Keratinocyte (primary cell): Measurements from ENCODE around the gene ZNF226. TPM values are rescaled to one million over a fixed set of nuclear protein-coding genes. Genes with fewer than 3 reads are reported as not detected.

ENCODE experiments used
- DNase-seq: peaks from one replicate; pipeline ENCODE4 v3.0.0-alpha.2; 2011; ENCODE audit warnings: low read depth, missing footprints, low spot score
- FAIRE-seq: peaks from 2 replicates; lab custom pipeline; 2011; peaks lifted over from hg19 to GRCh38; lab: Jason Lieb, UNC
- H2AFZ ChIP-seq: 2 replicates; pipeline ENCODE4 v1.6.0; 2012; ENCODE audit warnings: low read length, control low read depth, inconsistent platforms; ENCODE audit not compliant: control insufficient read depth
- H3K27ac ChIP-seq: 2 replicates; pipeline ENCODE4 v1.5.1; 2011; ENCODE audit warnings: low read length; ENCODE audit not compliant: control insufficient read depth, insufficient read depth
- H3K27me3 ChIP-seq: 3 replicates; pipeline ENCODE4 v1.6.0; 2011; ENCODE audit warnings: low read length; ENCODE audit not compliant: control insufficient read depth, insufficient read depth; ENCODE audit errors: extremely low read depth
- H3K36me3 ChIP-seq, 2 experiments: 2 replicates in 1 of 2; 3 replicates in 1 of 2; pipeline ENCODE4 v1.5.1; 2011; ENCODE audit warnings: low read length in 2 of 2, mild to moderate bottlenecking in 1 of 2; ENCODE audit not compliant: control insufficient read depth in 2 of 2, insufficient read depth in 2 of 2; ENCODE audit errors: extremely low read depth in 1 of 2
- H3K4me1 ChIP-seq: 3 replicates; pipeline ENCODE4 v1.5.1; 2011; ENCODE audit warnings: low read length; ENCODE audit not compliant: control insufficient read depth, insufficient read depth; ENCODE audit errors: extremely low read depth
- H3K4me2 ChIP-seq: 3 replicates; pipeline ENCODE4 v1.6.0; 2011; ENCODE audit warnings: low read depth, low read length; ENCODE audit not compliant: control insufficient read depth, insufficient read depth; ENCODE audit errors: extremely low read depth
- H3K4me3 ChIP-seq, 3 experiments: fragments of 200-600 bp in 1 of 3; sonication (generic) in 1 of 3; 2 replicates in 2 of 3; 3 replicates in 1 of 3; pipeline ENCODE4 v1.5.1; 2011 to 2016; ENCODE audit warnings: low read length in 3 of 3, mild to moderate bottlenecking in 3 of 3, control low read depth in 2 of 3, inconsistent platforms in 1 of 3, low read depth in 1 of 3, mixed read lengths in 1 of 3, mixed run types in 1 of 3, moderate library complexity in 1 of 3; ENCODE audit not compliant: control insufficient read depth in 2 of 3, insufficient read depth in 2 of 3; ENCODE audit errors: extremely low read depth in 1 of 3
- H3K79me2 ChIP-seq: 2 replicates; pipeline ENCODE4 v1.6.0; 2012; ENCODE audit warnings: low read length; ENCODE audit not compliant: control insufficient read depth, insufficient read depth
- H3K9ac ChIP-seq: 3 replicates; pipeline ENCODE4 v1.6.0; 2011; ENCODE audit warnings: low read length; ENCODE audit not compliant: control insufficient read depth, insufficient read depth; ENCODE audit errors: extremely low read depth
- H3K9me1 ChIP-seq: 3 replicates; pipeline ENCODE4 v1.6.0; 2011; ENCODE audit warnings: low read length; ENCODE audit not compliant: control insufficient read depth, insufficient read depth; ENCODE audit errors: extremely low read depth
- H3K9me3 ChIP-seq: 2 replicates; pipeline ENCODE4 v1.5.1; 2012; ENCODE audit warnings: low read depth, low read length; ENCODE audit not compliant: control insufficient read depth
- H4K20me1 ChIP-seq: 3 replicates; pipeline ENCODE4 v1.6.0; 2011; ENCODE audit warnings: low read length; ENCODE audit not compliant: control insufficient read depth, insufficient read depth; ENCODE audit errors: extremely low read depth
- EZH2 ChIP-seq: IDR thresholded peaks from one replicate; pipeline ENCODE4 v1.6.1; 2012; ENCODE audit warnings: inconsistent platforms, mild to moderate bottlenecking, low read length, moderate library complexity
- dilution Hi-C: fragments of 300-500 bp; cut with MboI; formaldehyde crosslinking; loops from one replicate; pipeline ENCODE4 v1.7.0; 2020; ENCODE audit warnings: low sequenced_read_pairs; ENCODE audit not compliant: extremely low pct_ligation_motif_present
- polyA plus RNA-seq, 5 experiments: library from polyadenylated mRNA; depleted of rRNA in 3 of 5; stranded (reverse) in 3 of 5; stranded (forward) in 1 of 5; unstranded in 1 of 5; fragments of >200 nt; gene quantifications; 1 replicate in 1 of 5; 2 replicates in 3 of 5; 3 replicates in 1 of 5; pipeline versions ENCODE4 v1.2.1 to v1.2.3, GENCODE V29; 2011 to 2012; ENCODE audit warnings: missing spikeins in 2 of 5, low read depth in 1 of 5, low replicate concordance in 1 of 5
- TF ChIP-seq, protein P1 (sequence below), 3 experiments: IDR thresholded peaks in 1 of 3; conservative IDR thresholded peaks in 1 of 3; optimal IDR thresholded peaks in 1 of 3; 2 replicates in 2 of 3; 3 replicates in 1 of 3; pipeline versions ENCODE3 to v1.5.1; 2011; ENCODE audit warnings: low read length in 3 of 3, mild to moderate bottlenecking in 3 of 3, moderate library complexity in 2 of 3, control low read depth in 1 of 3, inconsistent platforms in 1 of 3; ENCODE audit not compliant: insufficient read depth in 2 of 3; ENCODE audit errors: extremely low read depth in 1 of 3

The ZNF226 gene
- polyA plus RNA-seq, 1 donor (not counting 4 experiments of a cell fraction or from before 2014, with no cell fraction given), result 16.4 TPM

DNA sequence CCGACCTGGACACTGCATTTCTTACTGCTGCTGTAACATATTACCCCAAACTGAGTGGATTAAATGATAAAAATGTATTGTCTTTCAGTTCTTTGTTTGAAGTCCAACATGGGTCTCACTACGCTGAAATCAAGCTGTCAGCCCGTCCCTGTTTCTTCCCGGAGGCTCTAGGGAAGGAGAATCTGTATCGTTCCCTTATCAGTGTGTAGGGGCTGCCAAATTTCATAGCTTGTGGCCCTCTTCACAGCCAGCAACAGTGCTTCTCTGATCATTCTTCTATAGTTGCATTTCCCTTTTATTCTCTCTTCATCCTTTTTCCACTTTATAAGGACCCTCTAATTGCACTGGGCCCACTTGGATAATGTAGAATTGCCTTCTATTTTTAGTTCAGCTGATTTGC, 13.4 kb upstream of the ZNF226 start:
- Histone ChIP-seq H3K36me3 (peaks cover 17 to 26% of the 10 kb centered on the region in 2 experiments), H3K4me3 (no peak overlapping the region)

GRCh38 chr19:44156475-44156874, 8.4 kb upstream of the ZNF226 start:
- TF ChIP-seq, protein P1, sequence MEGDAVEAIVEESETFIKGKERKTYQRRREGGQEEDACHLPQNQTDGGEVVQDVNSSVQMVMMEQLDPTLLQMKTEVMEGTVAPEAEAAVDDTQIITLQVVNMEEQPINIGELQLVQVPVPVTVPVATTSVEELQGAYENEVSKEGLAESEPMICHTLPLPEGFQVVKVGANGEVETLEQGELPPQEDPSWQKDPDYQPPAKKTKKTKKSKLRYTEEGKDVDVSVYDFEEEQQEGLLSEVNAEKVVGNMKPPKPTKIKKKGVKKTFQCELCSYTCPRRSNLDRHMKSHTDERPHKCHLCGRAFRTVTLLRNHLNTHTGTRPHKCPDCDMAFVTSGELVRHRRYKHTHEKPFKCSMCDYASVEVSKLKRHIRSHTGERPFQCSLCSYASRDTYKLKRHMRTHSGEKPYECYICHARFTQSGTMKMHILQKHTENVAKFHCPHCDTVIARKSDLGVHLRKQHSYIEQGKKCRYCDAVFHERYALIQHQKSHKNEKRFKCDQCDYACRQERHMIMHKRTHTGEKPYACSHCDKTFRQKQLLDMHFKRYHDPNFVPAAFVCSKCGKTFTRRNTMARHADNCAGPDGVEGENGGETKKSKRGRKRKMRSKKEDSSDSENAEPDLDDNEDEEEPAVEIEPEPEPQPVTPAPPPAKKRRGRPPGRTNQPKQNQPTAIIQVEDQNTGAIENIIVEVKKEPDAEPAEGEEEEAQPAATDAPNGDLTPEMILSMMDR (optimal IDR thresholded peaks at IDR 0.05 in 1 of 3, IDR thresholded peaks at IDR 0.05 in 1 of 3, conservative IDR thresholded peaks at IDR 0.05 in 1 of 3; ENCODE audit: extremely low read depth in 1 of 3, insufficient read depth in 2 of 3, low read length in 3 of 3), result no peak
- no peak for TF ChIP-seq EZH2
- DNase-seq (no peak), FAIRE-seq (no peak)
- Histone ChIP-seq H2AFZ (no peak overlapping the region), H3K9me1 (no peaks in the 10 kb centered on the region), H3K79me2 (no peaks in the 10 kb centered on the region), H3K27ac (no peak overlapping the region), H4K20me1 (no peaks in the 10 kb centered on the region), H3K9me3 (peaks cover 19% of the 10 kb centered on the region), H3K4me3 (no peak overlapping the region), H3K36me3 (peaks cover 18 to 31% of the 10 kb centered on the region in 2 experiments), H3K4me2 (no peak overlapping the region), H3K27me3 (no peaks in the 10 kb centered on the region), H3K4me1 (no peaks in the 10 kb centered on the region), H3K9ac (no peak overlapping the region)
- dilution Hi-C loops, result no loop called here

More for the DNA sequence above, 13.4 kb upstream of the ZNF226 start:
- no peak overlapping the region for H3K27ac ChIP-seq
- H3K9me3 ChIP-seq, result peaks cover 6% of the 10 kb centered on the region
- FAIRE-seq (no peak), DNase-seq (no peak)
- H2AFZ ChIP-seq, result no peak overlapping the region
- no peaks in the 10 kb centered on the region for H4K20me1 ChIP-seq
- H3K79me2 ChIP-seq, result no peaks in the 10 kb centered on the region
- no peaks in the 10 kb centered on the region for H3K27me3 ChIP-seq
- dilution Hi-C loops, result no loop called here
- TF ChIP-seq, protein P1 (optimal IDR thresholded peaks at IDR 0.05 in 1 of 3, IDR thresholded peaks at IDR 0.05 in 1 of 3, conservative IDR thresholded peaks at IDR 0.05 in 1 of 3; ENCODE audit: extremely low read depth in 1 of 3, insufficient read depth in 2 of 3, low read length in 3 of 3), result no peak
- no peak for TF ChIP-seq EZH2
- no peak overlapping the region for H3K4me2 ChIP-seq
- H3K9me1 ChIP-seq, result no peaks in the 10 kb centered on the region
- no peaks in the 10 kb centered on the region for H3K4me1 ChIP-seq
- no peak overlapping the region for H3K9ac ChIP-seq
